ENCODE data around the gene GALNT18.

GALNT18 gene

DNA sequence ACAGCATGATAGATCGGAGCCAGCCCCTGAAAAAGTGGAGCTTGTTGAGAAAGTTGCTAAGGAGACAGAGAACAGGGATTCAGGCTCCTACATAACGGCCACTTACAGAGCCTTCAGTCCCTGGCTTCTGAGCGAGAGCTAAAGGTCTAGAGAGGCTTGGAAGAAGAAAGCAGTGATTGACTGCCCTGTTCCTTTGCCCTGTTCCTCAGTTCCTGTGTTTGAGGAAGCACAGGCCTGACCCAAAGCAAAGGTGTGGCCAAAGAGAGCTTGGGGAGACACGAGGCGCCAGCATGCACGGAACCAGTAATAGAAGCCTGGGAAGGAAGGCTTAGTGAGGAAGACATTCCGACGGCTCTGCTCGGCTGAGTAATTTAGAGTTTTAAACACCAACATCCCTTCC, 194.7 kb downstream of the GALNT18 start:
- DNase-seq: no peak

DNA sequence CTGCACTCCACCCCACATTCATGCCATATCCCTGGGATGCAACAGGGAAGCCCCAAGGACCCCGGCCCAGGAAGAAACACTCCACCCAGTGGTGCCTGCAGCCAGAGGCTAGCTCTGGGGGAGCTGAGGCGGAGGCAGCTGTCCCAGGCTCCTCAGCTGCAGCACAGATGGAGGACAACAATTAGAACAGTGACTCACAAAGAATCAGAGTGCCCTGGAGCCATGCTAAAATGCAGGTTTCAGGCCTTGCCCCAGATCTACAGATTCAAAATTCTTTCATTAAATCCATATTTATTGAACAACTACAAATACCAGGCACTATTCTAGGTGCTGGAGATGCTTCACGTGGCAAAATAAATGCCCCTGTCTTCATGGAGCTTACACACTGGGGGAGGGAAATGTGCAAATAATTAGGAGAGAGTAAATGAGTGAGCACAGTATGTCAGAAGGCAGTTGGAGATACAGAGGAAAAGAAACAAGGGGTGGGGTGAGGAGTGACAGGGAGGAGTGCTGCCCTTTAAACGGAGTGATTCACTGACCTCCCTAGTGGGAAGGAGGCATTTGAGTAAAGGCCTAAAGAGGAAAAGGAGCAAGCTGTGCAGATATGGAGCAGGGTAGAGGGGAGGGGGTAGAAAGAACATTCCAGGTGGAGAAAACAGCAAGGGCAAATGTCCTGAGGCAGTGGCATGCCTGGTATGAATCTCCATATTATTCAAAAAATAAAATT, 195.4 kb downstream of the GALNT18 start:
- no peak for DNase-seq

DNA sequence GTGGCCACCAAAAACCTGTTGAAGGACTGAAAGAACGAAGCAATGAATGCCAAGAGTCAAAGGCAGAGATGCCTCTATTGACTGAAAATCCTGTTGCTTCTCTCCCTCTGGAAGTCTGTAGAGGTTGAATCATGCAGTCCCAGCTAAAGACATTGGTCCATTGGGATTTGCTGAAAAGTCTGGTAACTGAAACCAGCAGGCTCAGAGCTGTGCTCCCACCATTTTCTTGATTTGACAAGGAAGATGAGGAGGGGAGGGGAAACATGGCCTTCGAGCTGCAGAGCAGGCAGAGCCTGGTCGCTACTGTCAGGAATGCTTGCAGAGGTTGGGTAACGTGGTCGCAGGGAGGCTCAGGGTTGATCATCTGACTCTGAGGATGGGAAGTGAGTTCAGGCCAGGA, 196.0 kb downstream of the GALNT18 start:
- no peak for DNase-seq

DNA sequence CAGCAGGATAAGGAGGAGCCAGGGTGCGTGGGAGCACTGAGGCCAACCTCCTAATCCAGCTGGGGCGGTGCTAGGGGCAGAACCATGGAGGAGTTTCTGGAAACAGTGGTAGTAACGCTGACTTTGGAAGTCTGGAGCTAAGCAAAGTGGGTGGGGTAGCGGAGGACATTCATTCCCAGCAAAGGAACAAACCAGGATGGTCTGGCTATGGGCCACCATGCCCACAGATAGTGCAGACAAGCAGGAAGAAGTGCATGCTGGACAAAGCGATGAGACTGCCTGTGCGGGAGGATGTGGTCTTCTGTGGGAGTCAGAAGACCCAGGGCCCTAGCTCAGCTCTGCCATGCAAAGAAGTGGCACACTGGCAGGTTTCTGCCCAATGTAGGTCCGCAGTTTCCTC, 197.1 kb downstream of the GALNT18 start:
- DNase-seq: no peak

DNA sequence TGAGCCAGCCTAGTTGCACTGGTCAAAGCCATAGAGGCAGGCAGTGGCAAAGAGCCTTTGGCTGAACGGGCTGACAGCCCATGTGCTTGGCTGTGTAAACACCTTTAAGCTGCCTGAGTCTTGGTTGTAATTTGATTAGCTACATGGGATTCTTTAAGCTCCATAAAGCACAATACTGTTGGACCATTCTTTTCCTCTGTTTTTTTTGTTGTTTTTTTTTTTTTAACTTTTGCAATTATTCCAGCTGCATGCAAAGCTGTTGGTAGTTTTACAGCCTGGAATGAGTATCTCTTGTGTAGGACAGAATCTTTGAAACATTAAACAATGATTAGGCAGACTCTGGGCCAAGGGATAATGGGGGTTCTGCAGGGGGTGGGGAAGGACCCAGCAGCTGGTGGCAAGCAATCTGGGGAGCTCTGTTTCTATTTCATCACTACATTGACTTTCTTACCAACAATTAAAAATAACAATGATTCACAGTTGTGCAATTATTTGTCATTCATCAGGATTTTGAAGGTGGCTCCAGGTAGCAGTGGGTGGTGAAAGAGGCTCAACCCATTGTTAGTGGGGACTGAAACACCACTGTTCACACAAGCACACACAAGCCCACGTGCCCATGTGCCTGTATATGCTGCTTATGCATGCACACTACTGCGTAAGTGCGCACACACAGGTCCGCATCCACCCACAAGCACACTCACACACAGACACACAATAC, 199.2 kb downstream of the GALNT18 start:
- DNase-seq: no peak

DNA sequence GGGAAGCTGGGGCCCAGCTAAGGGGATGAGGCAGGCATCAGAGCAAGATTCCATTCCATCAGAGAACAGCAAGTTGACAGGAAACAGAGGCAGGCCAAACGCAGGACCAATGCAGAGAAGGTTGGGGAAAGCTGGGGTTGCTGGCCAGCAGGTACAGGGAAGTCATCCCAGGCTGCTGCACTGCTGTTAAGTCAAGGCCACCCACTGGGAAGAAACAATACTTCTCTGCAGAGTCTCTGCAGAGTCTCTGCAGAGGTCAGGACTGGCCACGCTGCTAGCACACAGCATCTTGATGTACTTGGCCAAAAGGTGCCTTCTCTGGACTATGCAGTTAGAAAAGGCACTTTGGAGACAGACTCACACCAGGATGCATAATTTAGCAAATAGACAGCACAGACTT, 200.3 kb downstream of the GALNT18 start:
- no peak for DNase-seq

DNA sequence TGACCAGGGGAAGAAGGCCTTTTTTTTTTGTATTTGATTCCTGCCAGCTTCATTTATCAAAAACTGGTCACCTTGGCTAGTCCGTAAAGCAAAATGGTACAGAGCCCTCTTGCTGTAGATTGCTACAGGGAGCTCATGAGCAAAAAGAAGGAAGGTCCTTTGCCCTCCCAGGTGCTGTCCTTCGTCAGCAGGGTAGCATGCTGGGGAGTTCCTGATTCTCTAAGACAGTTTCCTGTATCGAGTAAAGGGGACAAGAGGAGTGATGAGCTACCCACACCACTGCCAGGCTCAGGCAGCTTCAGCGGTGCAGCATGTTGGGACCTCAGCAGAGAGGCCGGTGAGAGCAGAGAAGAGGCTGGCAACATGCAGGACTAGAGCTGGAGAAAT, 200.9 kb downstream of the GALNT18 start:
- no peak for DNase-seq

DNA sequence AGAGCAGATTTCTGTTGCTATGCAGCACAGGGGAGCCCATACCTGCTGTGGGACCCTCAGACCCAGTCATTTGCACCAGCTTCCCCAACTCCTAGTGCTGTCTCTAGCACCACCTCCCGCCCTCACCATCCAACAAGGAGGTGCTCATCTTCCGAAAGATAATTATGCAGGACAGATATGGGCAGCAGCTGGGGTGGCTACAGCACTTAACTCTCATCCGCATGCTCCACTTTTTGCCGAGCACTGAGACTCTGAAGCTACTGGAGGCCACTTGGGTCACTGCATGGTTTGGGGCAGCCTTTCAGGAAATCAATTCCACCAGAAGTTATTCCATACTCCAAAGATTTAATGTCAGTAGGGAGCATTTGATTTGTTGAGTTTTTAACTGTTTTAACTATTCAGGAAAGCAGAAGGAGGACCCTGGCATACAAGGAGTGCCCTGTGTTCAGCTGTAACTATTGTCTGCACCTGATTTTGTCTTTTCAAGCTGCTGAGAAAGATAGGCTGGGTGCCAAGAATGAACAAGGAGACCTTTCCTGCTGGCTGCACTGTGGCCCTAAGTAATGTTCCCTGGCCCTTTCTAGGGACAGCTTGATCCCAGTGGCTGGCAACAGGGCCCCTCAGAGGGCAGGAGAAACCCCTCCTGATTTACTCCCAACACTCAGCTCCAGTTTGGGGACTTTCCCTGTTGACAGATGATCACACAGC, 201.5 kb downstream of the GALNT18 start:
- DNase-seq: no peak

DNA sequence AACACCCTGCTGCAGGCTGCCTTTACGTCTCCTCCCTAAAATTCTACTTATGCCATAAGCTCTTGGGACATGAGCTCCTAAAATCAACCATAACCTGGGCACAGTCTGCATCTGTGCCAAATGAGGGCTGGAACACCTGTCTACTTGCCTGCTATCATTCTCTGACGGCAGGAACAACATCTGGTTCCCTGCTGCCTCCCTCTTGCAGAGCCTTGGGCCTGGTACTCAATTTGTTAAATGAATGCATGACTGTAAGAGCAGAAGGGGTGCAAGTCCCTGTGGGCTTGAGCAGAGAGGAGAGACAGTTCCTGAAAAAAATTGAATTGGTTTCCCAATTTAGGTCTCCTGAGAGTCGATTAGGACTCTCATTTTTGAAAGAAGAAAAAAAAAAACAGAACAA, 202.1 kb downstream of the GALNT18 start:
- DNase-seq: no peak

DNA sequence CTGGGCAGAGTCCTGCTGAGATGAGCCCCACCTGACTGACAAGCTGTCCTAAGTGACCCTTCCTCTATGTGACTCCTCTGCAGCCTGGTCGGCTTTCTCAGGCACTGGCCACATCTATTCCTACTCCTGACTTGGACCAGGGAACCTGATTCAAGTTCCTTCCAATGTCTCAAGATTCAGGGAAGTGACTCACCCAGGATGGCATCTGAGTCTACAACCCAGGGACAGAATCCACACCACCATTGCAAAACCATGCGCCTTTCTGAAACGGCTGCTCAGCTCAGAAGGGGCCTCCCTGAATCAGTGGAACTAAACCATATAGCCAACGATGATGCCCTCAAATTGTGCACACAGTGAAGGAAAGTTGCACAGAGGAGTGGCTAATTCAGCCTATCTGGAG, 204.9 kb downstream of the GALNT18 start:
- no peak for DNase-seq

DNA sequence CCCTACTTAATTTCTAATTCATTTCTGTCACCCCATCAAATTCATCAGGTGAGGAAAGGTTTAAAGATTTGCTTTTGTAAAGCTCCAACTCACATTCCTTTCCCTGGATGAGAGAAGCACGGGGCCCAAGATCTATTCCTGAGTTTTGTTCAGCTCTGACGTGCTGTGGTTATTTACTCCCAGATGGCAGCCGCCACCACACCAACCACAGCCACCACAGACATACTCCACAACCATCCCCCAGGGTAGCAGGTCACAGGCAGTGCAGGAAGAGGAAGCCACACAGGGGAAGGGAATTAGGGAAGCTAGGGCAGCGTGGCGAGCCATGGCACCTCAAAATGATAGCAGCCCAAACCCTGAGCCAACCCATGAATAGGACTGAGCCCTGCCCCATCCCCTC, 205.3 kb downstream of the GALNT18 start:
- peak; percentile 14 for DNase-seq

DNA sequence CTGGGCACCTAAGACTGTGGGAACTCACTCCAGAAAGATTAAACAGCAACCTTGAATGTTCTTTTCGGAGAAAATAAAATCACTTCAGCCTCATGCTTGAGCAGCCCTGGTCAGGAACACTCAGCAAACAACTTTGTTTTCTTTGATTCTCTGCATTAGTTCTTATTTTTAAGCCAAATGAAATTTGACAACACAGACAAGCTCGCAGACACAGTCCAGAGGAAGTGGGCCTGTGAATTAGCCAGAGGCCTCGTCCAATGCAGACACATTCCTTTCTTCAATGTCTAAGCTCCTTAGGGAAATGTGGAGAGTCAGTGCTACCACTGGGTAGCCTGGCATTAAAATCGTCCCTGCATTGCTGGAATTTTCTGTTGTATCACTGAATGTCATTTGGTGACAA, 205.9 kb downstream of the GALNT18 start:
- no peak for DNase-seq

DNA sequence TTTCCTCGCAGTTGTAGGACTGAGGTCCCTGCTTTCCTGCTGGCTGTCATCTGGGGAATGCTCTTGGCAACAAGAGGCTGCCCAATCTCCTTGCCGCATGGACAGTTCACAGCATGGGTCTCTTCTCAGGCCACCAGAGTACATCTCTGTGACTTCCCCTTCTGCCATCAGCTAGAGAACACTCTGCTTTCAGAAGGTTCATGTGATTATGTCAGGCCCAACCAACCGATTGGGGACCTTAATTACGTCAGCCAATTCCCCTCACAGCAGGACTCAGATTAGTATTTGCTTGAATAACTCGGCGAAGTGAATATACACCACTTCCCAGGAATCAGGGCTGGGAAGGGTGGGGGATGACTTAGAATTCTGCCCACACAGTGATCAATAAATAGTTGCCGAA, 206.8 kb downstream of the GALNT18 start:
- no peak for DNase-seq

DNA sequence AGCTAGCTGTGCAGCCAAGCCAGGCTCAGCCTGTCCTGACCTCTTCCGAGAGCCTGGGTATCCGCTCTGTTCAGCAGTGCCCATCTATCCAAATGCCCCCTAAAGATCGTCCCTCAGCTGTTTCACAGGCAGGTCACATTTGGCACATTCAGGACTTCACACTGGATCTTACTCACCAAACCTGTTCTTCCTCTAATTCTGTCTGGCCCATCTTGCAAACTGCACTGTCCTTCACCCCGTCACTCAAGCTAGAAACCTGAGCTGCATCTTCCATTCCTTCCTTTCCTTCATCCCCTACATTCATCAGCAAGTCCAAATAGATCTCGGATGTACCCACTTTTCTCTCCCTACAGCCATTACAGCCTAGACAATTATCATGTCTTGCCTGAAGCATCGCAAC, 208.0 kb downstream of the GALNT18 start:
- no peak for DNase-seq

DNA sequence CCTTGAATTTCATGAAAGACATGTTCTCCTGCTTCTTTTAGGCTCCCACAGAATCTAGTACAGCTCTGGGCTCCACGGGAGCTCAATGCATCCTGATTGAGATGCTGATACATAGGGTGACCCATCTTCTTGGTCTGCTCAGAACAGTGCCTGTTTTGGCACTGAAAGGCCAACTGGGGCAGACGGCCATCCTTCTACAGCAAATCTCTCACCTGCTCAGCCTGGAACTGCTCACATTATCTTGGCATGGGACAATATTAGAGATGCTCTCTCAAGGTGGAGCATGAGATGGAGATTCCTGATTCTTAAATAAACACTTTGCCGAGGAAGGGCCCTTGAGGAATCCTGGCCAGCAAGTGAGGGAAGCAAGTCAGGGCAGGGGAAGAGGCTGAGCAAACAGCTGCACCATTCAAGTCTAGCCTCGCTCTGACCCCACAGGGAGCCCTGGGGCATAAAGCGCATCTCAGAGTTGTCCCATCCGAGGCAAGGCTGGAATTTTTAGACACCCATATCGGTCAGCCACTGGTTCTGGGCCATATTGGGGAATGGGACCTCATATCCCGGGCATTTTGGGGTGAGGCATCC, 210.3 kb downstream of the GALNT18 start:
- DNase-seq: no peak

DNA sequence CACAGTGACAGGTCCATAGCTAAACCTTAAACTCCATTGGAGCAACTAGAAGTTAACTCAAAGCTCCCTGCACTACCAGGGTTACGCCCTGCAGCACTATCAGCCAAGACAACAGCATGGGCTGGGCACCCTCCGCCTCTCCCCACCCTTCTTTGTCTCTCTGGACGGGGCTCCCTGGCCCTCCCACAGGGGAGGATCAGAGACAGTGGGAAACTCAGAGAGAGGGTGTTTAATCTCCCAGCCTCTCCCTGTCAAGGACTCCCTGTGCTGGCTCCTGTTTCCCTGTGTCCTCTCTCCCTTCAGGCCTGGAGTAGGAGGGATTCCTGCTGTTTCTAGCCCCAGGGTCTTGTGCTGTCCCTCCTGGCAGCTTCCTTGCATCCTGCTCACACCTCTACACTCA, 211.9 kb downstream of the GALNT18 start:
- DNase-seq: no peak

DNA sequence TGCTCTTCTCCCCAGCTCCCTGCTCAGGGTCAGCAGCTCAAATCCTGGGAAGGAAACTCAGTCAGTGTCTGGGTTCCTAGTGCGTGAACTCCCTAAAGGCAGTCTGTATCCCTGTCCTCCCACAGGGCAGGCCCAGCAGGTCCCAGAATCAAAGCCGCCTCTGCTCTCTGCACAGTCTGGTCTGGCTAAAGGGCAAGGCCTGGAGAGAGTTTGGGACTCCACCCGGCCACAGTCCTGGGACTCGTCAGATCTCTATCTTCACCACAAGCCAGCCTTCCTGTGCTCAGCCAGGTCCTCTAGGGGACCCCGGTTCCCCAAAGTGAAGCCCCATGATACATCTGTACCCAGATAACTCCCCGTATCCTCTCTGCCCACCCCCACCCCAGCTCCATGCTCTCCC, 212.6 kb downstream of the GALNT18 start:
- DNase-seq: no peak

DNA sequence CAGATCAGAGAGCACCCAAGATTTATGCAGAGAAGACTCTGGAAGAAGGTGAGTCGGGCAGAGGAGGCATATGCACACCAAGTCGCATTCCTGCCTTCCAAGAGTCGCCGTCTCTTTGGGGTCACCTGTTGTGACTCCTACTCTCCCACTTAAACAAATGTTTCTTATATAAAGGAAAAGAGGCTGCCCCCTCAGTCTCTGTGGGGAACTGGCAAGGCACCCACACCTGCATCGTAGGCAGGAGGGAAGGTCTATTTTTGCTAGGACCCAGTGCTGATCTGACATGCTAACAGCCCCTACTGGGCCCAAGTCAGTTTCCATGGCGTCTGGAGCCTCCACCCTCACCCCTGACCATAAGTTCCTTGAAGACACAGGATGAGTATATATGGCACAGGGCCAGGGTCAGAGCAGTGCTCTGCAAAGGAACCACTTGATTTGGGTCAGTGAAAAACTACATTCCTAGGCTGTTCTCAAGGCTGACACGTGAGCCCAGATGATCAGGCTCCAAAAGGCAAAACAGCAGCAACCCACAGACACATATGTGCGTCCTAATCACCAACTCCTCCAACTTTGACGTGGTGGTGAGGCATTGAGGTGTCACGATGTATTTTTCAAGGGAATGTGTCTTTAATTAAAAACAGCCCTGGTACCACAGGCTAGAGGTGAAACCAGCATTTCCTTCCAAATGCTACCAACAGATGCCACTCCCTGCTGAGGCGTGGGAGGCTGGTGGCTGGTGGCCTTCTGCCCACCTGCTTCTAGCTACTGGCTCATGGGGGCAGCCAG, 213.2 kb downstream of the GALNT18 start:
- no peak for DNase-seq

DNA sequence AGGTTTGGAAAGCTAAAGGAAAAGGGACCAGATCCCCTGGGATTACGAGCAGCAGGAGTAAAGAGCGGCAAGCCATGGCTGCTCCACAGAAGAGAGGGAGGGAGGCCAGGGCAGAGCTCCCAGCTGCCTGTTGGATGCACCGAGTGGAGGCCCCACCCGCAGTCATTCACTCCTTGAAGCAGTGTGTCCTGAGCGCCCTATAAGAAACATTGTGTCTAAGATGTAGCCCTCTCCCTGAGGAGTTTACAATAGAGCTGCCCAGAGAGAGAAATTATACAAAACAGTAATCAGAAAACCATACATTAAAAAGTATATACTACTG, 214.1 kb downstream of the GALNT18 start:
- DNase-seq: no peak

DNA sequence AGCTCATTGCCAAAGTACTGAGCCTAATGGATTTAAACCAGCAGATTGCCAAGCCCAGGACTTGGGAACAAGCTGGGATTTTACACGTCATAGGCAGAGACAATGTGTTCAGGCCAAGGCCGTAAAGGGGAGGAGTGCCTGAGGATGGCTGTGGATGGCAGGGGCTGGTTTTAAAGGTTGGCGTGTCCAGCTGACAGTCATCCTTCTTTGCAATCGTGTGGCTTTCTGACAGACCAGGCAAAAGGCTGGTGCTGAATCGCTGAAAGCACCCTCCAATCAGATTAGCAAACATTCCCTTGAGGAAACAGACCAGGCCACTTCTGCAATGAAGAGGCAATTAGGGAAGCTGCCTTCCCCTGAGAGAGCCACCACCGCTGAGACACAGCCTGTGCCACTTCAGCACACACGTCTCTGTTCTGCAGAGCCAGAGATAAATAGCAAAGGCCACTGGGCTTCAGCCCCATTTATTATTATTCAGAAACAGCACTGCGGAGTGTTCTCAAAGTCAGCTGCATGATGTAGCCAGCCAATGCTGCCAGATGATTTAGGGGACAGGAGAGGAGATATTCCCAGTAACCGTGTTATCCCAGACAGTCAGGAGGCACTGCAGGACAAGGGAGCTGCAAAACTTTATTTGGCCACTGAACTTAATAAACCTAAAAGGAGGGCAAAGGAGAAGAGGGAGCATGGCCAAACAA, 214.6 kb downstream of the GALNT18 start:
- DNase-seq: no peak

DNA sequence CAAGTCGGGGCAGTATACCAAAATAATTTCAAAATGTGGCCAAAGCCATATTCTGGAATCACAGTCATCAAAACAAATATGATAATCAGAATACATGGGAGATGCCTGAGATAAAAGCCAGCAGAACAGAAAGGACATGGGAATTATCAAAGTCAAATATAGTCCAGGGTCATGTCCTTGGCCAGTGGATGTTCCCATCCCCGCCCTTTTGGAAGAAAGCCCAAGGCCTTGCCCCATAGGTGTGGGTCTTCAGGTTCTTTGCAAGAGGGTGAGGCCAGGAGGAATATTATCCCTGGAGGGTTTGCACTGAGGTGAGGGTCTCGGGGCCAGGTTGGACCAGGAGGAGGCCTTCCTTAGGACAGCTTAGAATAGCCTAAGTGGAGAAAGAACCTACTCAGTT, 215.2 kb downstream of the GALNT18 start:
- DNase-seq: no peak
